Muscle of leg (tissue), 11 donors: ENCODE results near the gene HRH2. TPM values are rescaled to one million over a fixed set of nuclear protein-coding genes. Genes with fewer than 3 reads are reported as not detected.
"Not testable (repeated sequence)": the region's sequence is repeated elsewhere in the genome, so short reads cannot be mapped to it uniquely, and the experiment has no call there.

ENCODE experiments used
- DNase-seq: peaks from one replicate; pipeline ENCODE4 v3.0.0; 2013
- H3K27ac ChIP-seq: one replicate; pipeline ENCODE4 v1.5.1; 2013; ENCODE audit warnings: mild to moderate bottlenecking, low read length, control low read depth
- H3K27me3 ChIP-seq: one replicate; pipeline ENCODE4 v1.6.1; 2013; ENCODE audit warnings: low read length; ENCODE audit not compliant: control insufficient read depth, insufficient read depth
- H3K36me3 ChIP-seq: one replicate; pipeline ENCODE4 v1.6.1; 2013; ENCODE audit warnings: low read length; ENCODE audit not compliant: control insufficient read depth, insufficient read depth
- H3K4me1 ChIP-seq: one replicate; pipeline ENCODE4 v1.6.1; 2013; ENCODE audit warnings: low read length; ENCODE audit not compliant: control insufficient read depth, insufficient read depth
- H3K4me3 ChIP-seq: one replicate; pipeline ENCODE4 v1.5.1; 2013; ENCODE audit warnings: low read length, control low read depth
- H3K9me3 ChIP-seq: replicated peaks from 2 replicates; pipeline ENCODE4 v1.6.1; 2013; ENCODE audit warnings: low read depth, low read length; ENCODE audit not compliant: control insufficient read depth
- WGBS: methylation state at CpG from one replicate; pipeline ENCODE4 v1.1.5; 2013; ENCODE audit warnings: missing lambda C conversion rate; ENCODE audit not compliant: insufficient coverage; 5-methylcytosine and 5-hydroxymethylcytosine counted together
- polyA plus RNA-seq, 8 donors: library from polyadenylated mRNA; unstranded; fragments of 120-200 nt; gene quantifications; one replicate each; pipeline versions ENCODE4 v1.2.1 to v1.2.3, GENCODE V29; 2013; ENCODE audit warnings: inconsistent platforms in 1 of 8, low replicate concordance in 1 of 8; ENCODE audit not compliant: insufficient read length in 8 of 8, insufficient read depth in 1 of 8
- total RNA-seq: library from RNA; stranded (reverse); fragments of 120-200 nt; gene quantifications from one replicate; pipeline ENCODE4 v1.2.4, GENCODE V29; 2013

HRH2 gene
- total and polyA plus RNA-seq, 9 donors: 0.35 to 1.5 (median 0.86) TPM

DNA sequence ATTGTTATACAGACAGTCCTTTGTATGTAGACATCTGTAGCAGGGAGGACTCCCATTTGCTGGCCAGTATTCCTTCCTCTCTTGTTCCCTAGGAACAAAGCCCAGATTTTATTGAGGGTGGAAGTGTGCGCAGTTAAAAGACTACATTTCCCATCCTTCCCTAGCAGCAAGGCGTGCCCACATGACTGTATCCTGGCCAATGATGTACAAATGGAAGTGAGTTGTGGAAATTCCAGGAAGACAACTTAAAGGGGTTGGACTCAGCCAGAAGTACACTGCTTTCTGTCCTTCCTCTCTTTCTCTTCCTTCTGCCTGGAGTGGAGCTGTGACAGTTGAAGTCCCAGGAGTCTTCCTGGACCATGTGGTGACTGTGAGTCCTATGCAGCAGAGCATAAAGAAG, 89.0 kb downstream of the HRH2 start:
- Histone ChIP-seq H3K4me3 (no peak overlapping the region), H3K27ac (no peak overlapping the region), H3K27me3 (peaks cover 4% of the 10 kb centered on the region), H3K9me3 (no peaks in the 10 kb centered on the region), H3K4me1 (no peaks in the 10 kb centered on the region), H3K36me3 (no peaks in the 10 kb centered on the region)
- peak; percentile 10 for DNase-seq
- no CpG with 5 or more reads among the region's 2 CpGs for WGBS

DNA sequence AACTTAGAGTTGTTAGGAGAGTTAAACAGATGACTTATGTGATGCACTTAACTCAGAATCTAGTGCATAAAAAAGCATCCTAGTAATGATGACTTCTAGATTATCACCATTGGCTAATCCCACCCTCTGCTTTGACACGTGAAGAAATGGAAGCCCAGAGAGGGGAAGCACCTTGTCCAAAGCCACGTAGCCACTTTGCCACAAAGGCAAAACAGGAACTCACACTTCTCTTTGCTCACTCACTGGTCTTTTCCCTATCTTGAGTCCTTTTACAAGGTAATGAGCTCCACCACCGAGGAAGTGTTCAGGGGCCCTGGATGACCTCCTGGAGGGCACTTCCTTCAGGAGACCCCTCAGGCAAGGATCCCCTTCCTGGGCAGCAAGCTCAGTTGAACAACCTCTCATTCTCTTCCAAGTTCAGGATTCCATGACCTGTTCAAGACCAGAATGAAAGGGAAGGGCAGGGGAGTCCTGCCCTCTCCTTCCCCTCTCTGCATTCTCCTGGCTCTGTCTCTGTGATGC, 89.7 kb downstream of the HRH2 start:
- H3K4me1 ChIP-seq: no peaks in the 10 kb centered on the region
- H3K27me3 ChIP-seq: peaks cover 2% of the 10 kb centered on the region
- H3K36me3 ChIP-seq: no peaks in the 10 kb centered on the region
- H3K4me3 ChIP-seq: no peak overlapping the region
- no peaks in the 10 kb centered on the region for H3K9me3 ChIP-seq
- WGBS: 66% methylated on average over 3 of the region's 3 CpGs
- no peak overlapping the region for H3K27ac ChIP-seq
- DNase-seq: no peak

DNA sequence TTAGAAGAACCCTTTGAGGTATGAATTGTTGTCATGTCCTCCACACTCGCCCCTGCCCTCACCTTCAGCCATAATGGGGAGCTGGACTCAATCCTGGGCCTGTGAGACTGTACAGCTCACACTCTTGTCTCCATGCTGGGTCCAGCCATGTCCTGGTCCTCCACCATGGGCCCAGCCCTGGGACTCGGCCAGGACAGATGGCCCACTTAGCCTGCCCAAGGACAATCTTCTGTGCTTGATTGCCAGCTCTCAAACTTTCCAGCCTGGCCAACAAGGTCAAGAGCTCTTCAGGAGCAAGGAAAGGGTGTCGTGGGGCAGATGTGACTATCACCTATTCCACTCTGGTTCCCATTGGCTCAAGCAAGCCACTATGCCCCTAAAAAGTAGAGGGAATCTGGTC, 90.8 kb downstream of the HRH2 start:
- H3K4me1 ChIP-seq: no peaks in the 10 kb centered on the region
- no peak overlapping the region for H3K4me3 ChIP-seq
- H3K27me3 ChIP-seq: peaks cover 2% of the 10 kb centered on the region
- H3K27ac ChIP-seq: no peak overlapping the region
- no peaks in the 10 kb centered on the region for H3K9me3 ChIP-seq
- WGBS: 80% methylated on average over 1 of the region's 3 CpGs
- H3K36me3 ChIP-seq: no peaks in the 10 kb centered on the region
- DNase-seq: no peak

DNA sequence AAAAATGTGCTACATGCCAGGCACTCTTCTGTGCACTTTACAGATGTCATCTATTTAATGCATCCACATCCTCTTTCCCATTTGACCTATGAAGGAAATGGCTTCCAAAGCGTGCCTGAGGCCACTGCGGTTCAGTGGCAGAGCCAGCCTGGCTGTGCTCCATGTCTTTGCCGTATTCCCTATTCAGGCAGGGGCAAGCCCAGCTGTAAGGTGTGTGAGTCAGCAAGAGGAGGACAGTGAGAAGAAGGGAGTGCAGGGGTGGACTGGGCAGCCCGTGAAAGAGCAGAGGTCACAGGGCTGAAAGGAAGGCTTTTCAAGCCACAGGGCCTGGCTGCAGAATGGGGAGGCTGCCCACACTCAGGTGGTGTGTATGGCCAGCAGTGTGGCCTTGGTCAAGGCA, 91.7 kb downstream of the HRH2 start:
- Histone ChIP-seq H3K36me3 (no peaks in the 10 kb centered on the region), H3K4me3 (no peak overlapping the region), H3K9me3 (no peaks in the 10 kb centered on the region), H3K27me3 (peaks cover 2% of the 10 kb centered on the region), H3K4me1 (no peaks in the 10 kb centered on the region), H3K27ac (no peak overlapping the region)
- no peak for DNase-seq
- WGBS: 80% methylated on average over 1 of the region's 4 CpGs

DNA sequence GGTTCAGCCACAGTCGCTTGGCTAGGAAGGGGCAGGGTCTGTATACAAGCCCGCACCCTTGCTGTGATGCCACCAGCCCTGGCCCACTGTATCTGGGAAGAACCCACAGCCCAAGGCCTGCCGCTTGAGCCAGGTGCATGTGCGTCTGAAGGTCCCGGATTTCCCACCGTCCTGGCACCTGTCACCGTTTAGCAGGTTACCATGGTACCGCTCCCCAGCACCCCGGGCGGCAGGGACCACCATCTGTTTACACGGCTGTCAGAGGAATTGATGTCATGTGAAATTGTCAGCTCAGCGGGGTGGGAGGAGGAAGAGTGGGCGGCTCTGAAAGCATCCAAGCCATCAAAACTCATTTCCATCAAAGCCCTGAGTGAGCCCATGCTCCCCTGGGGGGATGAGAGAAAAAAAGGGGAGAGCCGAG, 92.7 kb downstream of the HRH2 start:
- Histone ChIP-seq H3K27me3 (peaks cover 2% of the 10 kb centered on the region), H3K27ac (no peak overlapping the region), H3K36me3 (no peaks in the 10 kb centered on the region), H3K4me3 (no peak overlapping the region), H3K4me1 (no peaks in the 10 kb centered on the region), H3K9me3 (no peaks in the 10 kb centered on the region)
- no peak for DNase-seq
- 41% methylated on average over 8 of the region's 14 CpGs for WGBS

DNA sequence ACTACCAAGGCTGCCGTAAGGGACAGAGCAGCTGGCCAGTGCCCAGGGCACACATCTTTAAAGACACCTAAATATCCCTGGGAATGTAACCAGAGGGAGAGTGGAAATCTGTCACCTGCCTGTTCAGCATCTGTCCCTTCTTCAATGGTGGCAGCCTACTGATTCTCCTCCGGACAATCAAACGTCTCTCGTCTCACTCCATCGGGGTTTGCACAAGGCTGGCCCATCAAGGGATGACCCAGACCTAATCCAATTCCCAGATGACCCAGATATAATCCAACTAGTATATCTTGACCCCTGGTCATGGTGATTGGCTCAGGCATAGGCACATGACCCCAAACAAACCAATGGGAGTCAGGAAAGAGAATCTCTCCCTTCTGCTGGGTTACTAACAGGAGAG, 93.5 kb downstream of the HRH2 start:
- Histone ChIP-seq H3K27ac (no peak overlapping the region), H3K4me1 (no peaks in the 10 kb centered on the region), H3K4me3 (no peak overlapping the region), H3K36me3 (no peaks in the 10 kb centered on the region), H3K27me3 (peaks cover 2% of the 10 kb centered on the region), H3K9me3 (no peaks in the 10 kb centered on the region)
- DNase-seq: no peak
- WGBS: 87% methylated on average over 4 of the region's 5 CpGs

DNA sequence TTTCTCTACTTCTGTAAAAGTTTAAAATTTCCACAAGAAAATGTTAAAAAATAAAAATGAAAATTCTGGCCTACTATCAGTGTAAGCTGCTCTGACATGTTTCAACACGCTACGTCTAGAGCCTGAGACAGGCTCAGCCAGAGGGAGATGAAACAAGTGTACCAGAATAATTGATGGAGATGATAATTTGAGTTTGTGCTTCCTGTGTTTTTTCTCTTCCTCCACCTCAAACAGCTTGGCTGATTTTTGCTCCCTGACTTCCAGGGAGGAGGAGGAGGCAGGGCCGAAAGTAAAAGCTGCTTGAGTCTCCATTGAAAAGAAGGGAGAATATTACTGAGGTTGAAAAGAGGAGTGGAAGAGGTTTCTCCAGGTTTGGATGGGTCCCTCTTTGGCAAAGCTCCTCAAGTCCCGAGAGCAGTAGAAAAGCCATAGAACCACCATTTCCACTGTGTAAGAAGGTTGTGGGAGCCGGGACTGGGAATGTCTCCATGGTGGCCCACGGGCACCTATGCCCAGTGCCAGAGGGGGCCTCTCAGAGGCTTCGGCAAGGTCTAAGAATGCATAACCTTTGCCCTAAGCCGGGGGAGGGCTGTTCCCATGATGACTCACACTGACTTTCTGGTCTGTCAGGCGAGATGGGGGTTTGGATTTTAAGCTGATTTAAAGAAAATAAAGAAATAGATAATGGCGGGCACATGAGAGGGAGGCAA, 95.1 kb downstream of the HRH2 start:
- Histone ChIP-seq H3K27ac (no peak overlapping the region), H3K27me3 (peaks cover 2% of the 10 kb centered on the region), H3K4me3 (no peak overlapping the region), H3K4me1 (no peaks in the 10 kb centered on the region), H3K36me3 (no peaks in the 10 kb centered on the region), H3K9me3 (no peaks in the 10 kb centered on the region)
- no peak for DNase-seq
- WGBS: 80% methylated on average over 5 of the region's 10 CpGs

DNA sequence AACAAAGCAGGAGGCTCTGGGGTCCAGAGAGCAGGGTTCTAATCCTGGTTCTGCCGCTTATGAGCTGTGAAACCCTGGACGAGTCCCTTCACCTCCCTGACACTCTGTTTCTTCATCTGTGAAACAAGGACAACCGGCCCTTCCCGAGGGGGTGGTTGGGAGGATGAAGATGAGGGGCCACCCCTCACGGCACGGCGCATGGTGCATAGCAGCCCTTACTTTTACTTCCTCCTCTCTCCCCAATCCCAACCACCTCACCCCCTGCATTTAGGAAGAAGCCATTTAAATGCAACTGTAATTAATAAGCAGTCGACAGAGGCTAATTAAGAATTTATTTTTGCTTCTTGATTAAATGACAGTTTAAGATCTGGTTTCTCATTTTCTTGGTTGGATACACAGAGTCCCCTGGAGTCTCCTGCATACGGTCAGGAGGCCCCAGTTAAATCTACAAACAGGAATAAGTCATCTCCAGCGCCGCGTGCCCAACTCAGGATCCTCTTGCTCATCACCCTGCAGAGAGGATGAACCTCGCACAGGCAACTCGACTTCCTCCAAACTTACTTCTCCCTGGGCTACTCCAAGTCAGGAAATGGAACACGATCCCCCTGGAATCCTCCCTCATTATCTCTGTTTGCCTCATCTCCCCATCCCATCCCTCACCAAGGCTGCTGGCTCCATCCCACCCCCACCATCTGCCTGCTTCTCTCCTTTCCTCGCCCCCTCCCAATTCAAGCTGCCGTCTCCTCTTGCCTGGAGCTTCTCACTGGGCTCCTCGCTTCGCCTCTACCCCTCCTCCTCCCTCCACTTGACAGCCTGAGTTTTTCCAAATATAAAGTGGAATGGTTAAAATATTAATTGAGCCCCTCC, 95.9 kb downstream of the HRH2 start:
- DNase-seq: no peak
- no peaks in the 10 kb centered on the region for H3K36me3 ChIP-seq
- peaks cover 2% of the 10 kb centered on the region for H3K27me3 ChIP-seq
- H3K4me3 ChIP-seq: no peak overlapping the region
- no peak overlapping the region for H3K27ac ChIP-seq
- WGBS: 71% methylated on average over 7 of the region's 19 CpGs
- no peaks in the 10 kb centered on the region for H3K4me1 ChIP-seq
- H3K9me3 ChIP-seq: no peaks in the 10 kb centered on the region

DNA sequence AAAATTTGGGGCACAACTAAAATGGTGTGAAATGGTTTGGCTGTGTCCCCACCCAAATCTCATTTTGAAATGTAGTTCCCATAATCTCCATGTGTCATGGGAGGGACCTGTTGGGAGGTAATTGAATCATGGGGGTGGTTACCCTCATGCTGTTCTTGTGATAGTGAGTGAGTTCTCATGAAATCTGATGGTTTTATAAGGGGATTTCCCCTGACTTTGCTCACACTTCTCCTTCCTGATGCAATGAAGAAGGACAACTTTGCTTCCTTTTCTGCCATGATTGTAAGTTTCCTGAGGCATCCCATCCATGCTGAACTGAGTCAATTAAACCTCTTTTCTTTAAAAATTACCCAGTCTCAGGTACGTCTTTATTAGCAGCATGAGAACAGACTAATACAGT, 102.1 kb downstream of the HRH2 start:
- H3K4me1 ChIP-seq, H3K4me3 ChIP-seq, H3K27me3 ChIP-seq, H3K9me3 ChIP-seq, H3K36me3 ChIP-seq, H3K27ac ChIP-seq, DNase-seq: not testable (repeated sequence)
- no CpG with 5 or more reads among the region's 1 CpG for WGBS
